ACC112 (cell line): ENCODE measurements around the gene JADE2.

Experiments
- H2AFZ ChIP-seq: fragments of 200-600 bp; sonication (generic); one replicate; pipeline ENCODE4 v1.6.0; 2017; ENCODE audit warnings: antibody characterized with exemption, low read length; ENCODE audit not compliant: unreplicated experiment
- H3K27ac ChIP-seq: fragments of 200-600 bp; sonication (generic); 2 replicates; pipeline ENCODE4 v1.5.1; 2014; ENCODE audit warnings: low read depth, mild to moderate bottlenecking, antibody characterized with exemption, low read length, moderate library complexity
- H3K27me3 ChIP-seq: fragments of 200-600 bp; sonication (generic); 2 replicates; pipeline ENCODE4 v1.6.1; 2014; ENCODE audit warnings: mild to moderate bottlenecking, antibody characterized with exemption, low read length, moderate library complexity, mixed read lengths; ENCODE audit not compliant: insufficient read depth
- H3K36me3 ChIP-seq: fragments of 200-600 bp; sonication (generic); 2 replicates; pipeline ENCODE4 v1.6.1; 2016; ENCODE audit warnings: mild to moderate bottlenecking, antibody characterized with exemption, low read length, moderate library complexity, mixed read lengths; ENCODE audit not compliant: insufficient read depth
- H3K4me1 ChIP-seq: fragments of 200-600 bp; sonication (generic); one replicate; pipeline ENCODE4 v1.6.1; 2016; ENCODE audit warnings: low read length, mixed read lengths; ENCODE audit not compliant: insufficient read depth, unreplicated experiment, control insufficient read depth
- H3K4me3 ChIP-seq: fragments of 200-600 bp; sonication (generic); 2 replicates; pipeline ENCODE4 v1.5.1; 2014; ENCODE audit warnings: mild to moderate bottlenecking, low read depth, low read length
- H3K79me2 ChIP-seq: fragments of 200-600 bp; sonication (generic); one replicate; pipeline ENCODE4 v1.6.0; 2016; ENCODE audit warnings: low read length; ENCODE audit not compliant: control insufficient read depth, unreplicated experiment, insufficient read depth

The JADE2 gene

GRCh38 chr5:134609232-134609851, 83.9 kb downstream of the JADE2 start:
- no peak overlapping the region for H2AFZ ChIP-seq
- no peak overlapping the region for H3K4me3 ChIP-seq
- H3K36me3 ChIP-seq, result peaks cover 52% of the 10 kb centered on the region
- no peak overlapping the region for H3K27ac ChIP-seq
- no peaks in the 10 kb centered on the region for H3K27me3 ChIP-seq
- no peaks in the 10 kb centered on the region for H3K79me2 ChIP-seq
- H3K4me1 ChIP-seq, result no peaks in the 10 kb centered on the region

- H2AFZ ChIP-seq, result no peak overlapping the region
- no peaks in the 10 kb centered on the region for H3K79me2 ChIP-seq
- H3K36me3 ChIP-seq, result peaks cover 47% of the 10 kb centered on the region
- no peak overlapping the region for H3K27ac ChIP-seq
- no peaks in the 10 kb centered on the region for H3K27me3 ChIP-seq
- H3K4me1 ChIP-seq, result no peaks in the 10 kb centered on the region
- no peak overlapping the region for H3K4me3 ChIP-seq
These were observed 85.3 kb downstream of the JADE2 start for GRCh38 chr5:134610725-134611124.

GRCh38 chr5:134611515-134611914, 86.0 kb downstream of the JADE2 start:
- Histone ChIP-seq H3K27ac (no peak overlapping the region), H3K79me2 (no peaks in the 10 kb centered on the region), H2AFZ (no peak overlapping the region), H3K36me3 (peaks cover 39% of the 10 kb centered on the region), H3K27me3 (no peaks in the 10 kb centered on the region), H3K4me1 (no peaks in the 10 kb centered on the region), H3K4me3 (no peak overlapping the region)

- H3K27ac ChIP-seq, result no peak overlapping the region
- H3K27me3 ChIP-seq, result no peaks in the 10 kb centered on the region
- H3K4me1 ChIP-seq, result no peaks in the 10 kb centered on the region
- no peak overlapping the region for H2AFZ ChIP-seq
- peaks cover 28% of the 10 kb centered on the region for H3K36me3 ChIP-seq
- no peaks in the 10 kb centered on the region for H3K79me2 ChIP-seq
- no peak overlapping the region for H3K4me3 ChIP-seq
These were observed 89.1 kb downstream of the JADE2 start for GRCh38 chr5:134614450-134615085.

DNA sequence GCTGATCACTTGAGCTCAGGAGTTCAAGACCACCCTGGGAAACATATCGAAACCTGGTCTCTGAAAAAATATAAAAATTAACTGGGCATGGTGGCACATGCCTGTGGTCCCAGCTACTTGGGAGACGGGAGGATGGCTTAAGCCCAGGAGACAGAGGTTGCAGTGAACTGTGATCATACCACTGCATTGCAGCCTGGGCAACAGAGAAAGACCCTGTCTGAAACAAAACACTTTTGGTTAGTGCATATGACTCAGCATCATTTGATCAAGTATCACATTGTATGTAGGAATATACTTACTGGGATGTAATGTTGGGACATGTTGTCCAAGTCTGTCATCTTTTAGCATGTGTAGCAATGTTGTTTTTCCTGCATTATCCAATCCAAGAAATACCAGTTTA, 95.2 kb downstream of the JADE2 start:
- Histone ChIP-seq H2AFZ (no peak overlapping the region), H3K4me3 (no peak overlapping the region), H3K79me2 (peaks cover 9% of the 10 kb centered on the region), H3K27me3 (no peaks in the 10 kb centered on the region), H3K4me1 (no peaks in the 10 kb centered on the region), H3K27ac (no peak overlapping the region), H3K36me3 (peaks cover 18% of the 10 kb centered on the region)

DNA sequence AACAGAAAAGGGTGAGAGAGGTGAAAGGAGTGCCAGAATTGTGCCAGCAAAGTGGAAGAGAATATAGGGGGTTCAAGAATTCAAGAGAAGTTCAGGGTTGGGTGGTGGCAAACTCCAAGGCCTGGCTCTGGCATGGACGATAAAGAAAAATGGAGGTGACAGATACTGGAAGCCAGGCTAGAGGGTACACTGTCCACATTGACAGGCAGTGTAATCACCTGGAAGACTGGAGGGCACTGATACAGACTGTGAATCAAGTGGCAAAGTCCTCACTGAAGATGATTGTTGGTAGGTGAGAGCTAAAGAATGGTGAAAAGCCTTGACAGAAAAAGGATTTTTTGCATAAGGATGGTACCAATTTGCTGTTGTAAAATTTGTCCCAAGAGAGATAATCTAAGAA, 100.1 kb downstream of the JADE2 start:
- Histone ChIP-seq H3K4me3 (no peak overlapping the region), H3K79me2 (peaks cover 24% of the 10 kb centered on the region), H3K4me1 (peaks cover 4% of the 10 kb centered on the region), H3K27me3 (no peaks in the 10 kb centered on the region), H3K36me3 (0 out of 2 replicates have a peak, but pooled peaks cover 8% of the 10 kb centered on the region), H3K27ac (no peak overlapping the region), H2AFZ (no peak overlapping the region)

GRCh38 chr5:134626369-134627014, 101.0 kb downstream of the JADE2 start:
- peak overlapping the region; percentile 61 for H3K27ac ChIP-seq
- 0 out of 2 replicates have a peak, but pooled peaks cover 5% of the 10 kb centered on the region for H3K36me3 ChIP-seq
- H3K4me1 ChIP-seq, result peaks cover 9% of the 10 kb centered on the region
- no peak overlapping the region for H2AFZ ChIP-seq
- H3K27me3 ChIP-seq, result no peaks in the 10 kb centered on the region
- H3K4me3 ChIP-seq, result no peak overlapping the region
- H3K79me2 ChIP-seq, result peaks cover 31% of the 10 kb centered on the region
